ENCODE data around the gene UTP15. TPM values are rescaled to one million over a fixed set of nuclear protein-coding genes. Genes with fewer than 3 reads are reported as not detected.

UTP15 gene
- total and polyA plus RNA-seq, 2 experiments from 2014 or later: 16.5 to 59.0 TPM

GRCh38 chr5:73539730-73540129 is 25.8 kb upstream of the UTP15 start:
- Mint-ChIP-seq H3K27me3 (ENCODE audit: insufficient read depth, low read depth, poor library complexity) (peaks cover 8% of the 10 kb centered on the region), H3K4me3 (no peak overlapping the region), H3K9me3 (peaks cover 6% of the 10 kb centered on the region; the same call in 2 of the 3 replicates), H3K36me3 (ENCODE audit: low read depth) (no peaks in the 10 kb centered on the region), H3K4me1 (peaks cover 4% of the 10 kb centered on the region), H3K27ac (no peak overlapping the region)
- Histone ChIP-seq H3K79me2 (replicated peaks; ENCODE audit: insufficient read depth) (no peaks in the 10 kb centered on the region), H2AFZ (no peak overlapping the region), H3F3A (replicated peaks; ENCODE audit: low read depth) (no peaks in the 10 kb centered on the region), H3K36me3 (ENCODE audit: insufficient read depth) (no peaks in the 10 kb centered on the region), H3K27ac (ENCODE audit: low read depth) (no peak overlapping the region), H3K4me1 (ENCODE audit: insufficient read depth) (no peaks in the 10 kb centered on the region), H3K27me3 (ENCODE audit: insufficient read depth) (no peaks in the 10 kb centered on the region), H3K9me2 (ENCODE audit: insufficient read depth) (no peaks in the 10 kb centered on the region), H4K20me1 (replicated peaks; ENCODE audit: insufficient read depth) (no peaks in the 10 kb centered on the region), H3K4me2 (no peak overlapping the region), H3K4me3 (no peak overlapping the region)
- TF ChIP-seq EZH2 (IDR thresholded peaks at IDR 0.05; ENCODE audit: low read depth, unreplicated experiment) (no peak), ZNF331 (CRISPR knock-in tag; IDR thresholded peaks at IDR 0.05; ENCODE audit: low read depth) (no peak), REST (IDR thresholded peaks at IDR 0.05; ENCODE audit: unreplicated experiment) (no peak), CTCF (conservative IDR thresholded peaks at IDR 0.05; ENCODE audit: low read depth in 2 of 2) (no peak), STAT1 (IDR thresholded peaks at IDR 0.05; ENCODE audit: unreplicated experiment) (no peak), EZH2phosphoT487 (IDR thresholded peaks at IDR 0.05; ENCODE audit: unreplicated experiment) (no peak), ZNF462 (CRISPR knock-in tag; IDR thresholded peaks at IDR 0.05) (no peak)
- ATAC-seq (no peak), DNase-seq (ENCODE audit: low spot score) (no peak)

Data from GM23338 (cell line).